Kidney tubule cell (primary cell): ENCODE measurements around the gene MGAT5.

Experiments used
- DNase-seq: peaks from one replicate; pipeline ENCODE4 v3.0.0-alpha.2; 2018; ENCODE audit warnings: low spot score

Gene MGAT5

GRCh38 chr2:134231965-134232340 is 21.9 kb upstream of the MGAT5 start:
- DNase-seq = peak; percentile 93

DNA sequence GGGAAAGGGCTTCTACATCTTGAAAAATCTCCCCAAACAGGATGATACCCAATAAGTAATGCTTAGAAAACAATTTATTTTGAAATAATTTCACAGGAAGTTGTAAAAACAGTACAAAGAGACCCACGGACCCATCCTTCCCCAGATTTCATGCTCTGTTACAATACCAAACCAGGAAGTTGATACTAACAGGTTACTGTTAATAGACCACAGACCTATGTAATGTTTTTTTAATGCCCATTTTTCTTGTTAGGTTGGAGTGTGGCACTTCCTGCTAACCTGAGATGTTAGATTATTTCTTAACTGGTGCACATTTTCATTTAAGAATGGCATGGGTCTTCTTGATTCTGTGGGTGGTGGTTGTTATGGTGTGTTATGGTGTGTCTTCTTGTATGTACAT is 21.4 kb upstream of the MGAT5 start:
- DNase-seq = peak; percentile 65

DNA sequence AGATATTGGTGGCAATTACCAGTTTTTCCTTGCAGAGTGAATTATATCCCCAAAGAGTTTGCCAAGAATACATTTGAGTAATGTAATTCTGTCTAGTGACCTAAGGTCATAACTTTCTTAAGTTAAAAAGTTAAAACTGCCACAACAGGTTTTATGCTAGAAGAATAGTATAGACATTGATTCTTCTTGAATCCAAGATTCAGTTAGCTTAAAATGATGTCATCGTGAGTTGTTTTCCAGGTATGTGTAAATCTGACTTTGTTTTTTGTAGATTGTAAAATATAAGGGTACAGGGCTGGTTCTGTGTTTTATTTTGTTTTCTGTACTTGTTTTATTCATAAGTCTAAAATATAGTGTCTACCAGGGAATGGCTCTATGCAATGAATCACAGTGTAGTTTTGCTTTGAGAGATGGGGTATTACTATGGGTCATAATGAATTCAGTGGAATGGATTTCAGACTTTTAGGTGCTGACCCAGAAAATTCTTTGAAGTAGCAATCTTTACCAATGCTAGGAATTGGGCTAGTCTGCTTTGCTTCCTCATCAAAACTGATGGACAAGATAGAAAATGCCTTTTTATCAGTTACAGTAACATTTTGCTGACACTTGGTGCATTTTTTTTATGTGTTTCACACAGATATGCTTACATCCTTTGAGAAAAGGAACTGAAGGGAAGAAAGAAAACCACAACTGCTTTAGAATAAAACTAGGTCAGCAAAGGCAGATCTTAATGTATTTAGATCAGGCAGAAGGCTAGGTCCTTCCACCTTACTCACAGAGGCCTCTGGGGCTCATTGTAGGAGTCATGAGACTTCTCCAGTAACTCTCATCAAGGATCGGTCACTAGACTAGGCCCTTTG is 20.8 kb upstream of the MGAT5 start:
- peak; percentile 42 for DNase-seq

DNA sequence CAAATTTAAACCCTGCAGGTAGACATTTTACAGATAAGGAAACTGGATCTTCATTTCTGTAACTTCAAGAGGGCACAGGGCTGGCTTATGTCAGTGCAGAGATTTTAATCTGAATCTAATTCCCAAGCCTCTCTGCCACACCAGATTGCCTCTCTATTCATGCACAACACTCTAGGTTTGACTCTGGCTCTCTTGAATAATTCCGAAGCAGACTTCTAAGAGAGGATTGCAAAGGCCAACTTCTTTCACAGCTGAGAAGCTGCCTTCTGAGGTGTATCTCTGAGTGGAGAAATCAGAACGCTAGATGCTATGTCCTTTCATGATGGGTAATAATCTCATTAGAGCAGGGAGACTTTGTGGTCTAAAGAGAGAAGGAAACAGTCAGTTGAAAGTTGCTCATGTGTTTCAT is 20.1 kb upstream of the MGAT5 start:
- peak; percentile 77 for DNase-seq

GRCh38 chr2:134234535-134234934 is 19.3 kb upstream of the MGAT5 start:
- DNase-seq = peak; percentile 48

DNA sequence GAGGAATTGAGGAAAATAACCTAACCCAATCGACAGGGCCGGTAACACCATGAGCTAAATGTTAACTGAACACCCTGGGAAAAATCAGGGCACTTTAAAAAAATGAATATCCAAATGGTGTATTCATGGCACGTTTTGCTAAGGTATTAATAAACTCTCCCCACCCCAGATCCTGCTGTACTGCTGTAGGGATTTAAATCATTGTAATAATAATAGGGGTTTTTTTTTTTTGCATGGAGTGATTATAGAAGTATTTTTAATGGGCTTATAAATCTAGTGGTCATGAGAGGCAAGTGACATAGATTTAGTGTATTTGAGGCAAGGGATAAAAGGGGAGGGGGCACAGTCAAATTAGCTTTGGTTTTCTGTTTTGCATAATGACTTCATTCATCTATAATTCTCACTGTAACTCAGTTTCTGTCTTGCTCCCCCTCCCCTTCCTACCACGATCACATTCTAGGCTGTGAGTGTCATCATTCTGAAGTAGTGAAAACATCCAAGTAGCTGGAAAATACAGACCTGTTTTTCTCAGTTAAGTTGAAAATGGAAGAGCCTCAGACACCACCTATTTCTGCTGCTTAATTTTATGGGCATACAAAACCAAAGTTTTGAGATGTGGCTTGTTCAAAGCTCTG is 18.2 kb upstream of the MGAT5 start:
- peak; percentile 57 for DNase-seq

DNA sequence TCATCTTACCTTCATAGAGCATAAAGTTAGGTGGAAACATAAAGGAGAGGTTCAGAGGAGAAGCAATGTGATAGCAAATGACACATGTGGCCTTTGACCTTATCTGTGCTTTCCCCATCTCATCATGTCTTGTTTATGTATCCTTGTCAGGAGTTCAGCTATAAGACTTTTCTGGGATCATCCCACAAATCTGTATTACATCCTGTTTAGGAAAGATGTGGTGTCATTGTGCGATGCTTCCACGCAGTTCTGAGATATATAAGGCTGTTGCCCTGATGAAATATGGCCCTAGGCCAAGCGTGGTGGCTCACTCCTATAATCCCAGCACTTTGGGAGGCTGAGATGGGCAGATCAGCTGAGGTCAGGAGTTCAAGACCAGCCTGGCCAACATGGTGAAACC is 15.5 kb upstream of the MGAT5 start:
- no peak for DNase-seq

- no peak for DNase-seq
These were observed 13.8 kb upstream of the MGAT5 start for GRCh38 chr2:134240061-134240460.

DNA sequence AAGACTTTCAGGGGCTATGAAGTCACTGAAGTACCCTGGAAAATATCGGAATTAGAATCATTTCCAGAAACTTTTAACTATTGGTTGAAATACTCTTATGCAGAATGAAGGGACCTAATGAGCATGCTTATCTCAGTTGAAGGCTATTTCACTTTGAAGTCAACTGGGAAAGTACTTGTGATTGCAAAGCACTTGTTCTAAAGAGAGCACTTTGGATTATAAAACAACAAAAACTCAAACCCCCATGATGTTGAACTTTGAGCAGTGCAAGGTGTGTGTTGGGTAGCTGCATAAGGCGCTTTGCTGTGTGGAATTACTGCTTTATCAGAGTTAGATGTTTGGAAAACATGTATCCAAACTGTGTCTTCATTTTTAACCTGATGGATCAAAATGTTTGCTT is 12.0 kb upstream of the MGAT5 start:
- DNase-seq = no peak

DNA sequence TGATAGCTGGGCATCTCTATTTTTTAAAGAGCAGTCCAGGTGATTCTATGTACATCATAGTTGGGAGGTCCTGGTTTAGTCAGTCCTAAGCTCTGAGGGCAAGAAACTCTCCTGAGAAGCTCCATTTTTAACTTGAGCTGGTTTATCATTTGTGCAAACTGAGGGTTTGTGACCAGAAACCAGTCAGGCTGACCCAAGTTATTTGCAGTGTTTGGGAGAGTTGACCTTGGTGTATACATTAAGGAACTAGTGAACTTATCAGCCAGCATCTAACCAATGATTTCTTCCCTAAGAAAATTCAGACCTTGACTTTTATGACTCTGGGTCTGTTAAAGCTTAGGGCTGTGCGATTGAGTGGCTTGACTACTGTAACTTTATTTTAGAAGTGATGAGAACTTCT is 10.6 kb upstream of the MGAT5 start:
- DNase-seq = no peak

DNA sequence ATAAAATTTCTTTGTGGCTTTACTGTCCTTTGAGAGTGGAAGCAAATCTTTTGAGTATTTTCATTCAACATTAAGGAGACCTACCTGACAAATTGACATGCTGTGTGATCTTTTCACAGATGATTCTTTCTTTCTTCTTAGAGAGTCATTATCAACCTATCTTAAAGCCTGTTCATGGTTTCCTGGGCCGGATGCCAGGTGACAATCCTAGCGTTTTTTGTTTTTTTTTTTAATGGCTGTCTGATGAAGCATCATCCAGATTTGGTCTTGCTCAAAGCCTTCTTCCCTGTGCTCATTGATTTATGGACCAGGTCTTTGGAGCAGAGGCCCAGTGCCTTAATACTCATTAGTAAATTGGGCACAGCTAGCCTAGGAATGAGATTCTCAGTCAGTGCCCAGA is 9.8 kb upstream of the MGAT5 start:
- DNase-seq = peak; percentile 41

DNA sequence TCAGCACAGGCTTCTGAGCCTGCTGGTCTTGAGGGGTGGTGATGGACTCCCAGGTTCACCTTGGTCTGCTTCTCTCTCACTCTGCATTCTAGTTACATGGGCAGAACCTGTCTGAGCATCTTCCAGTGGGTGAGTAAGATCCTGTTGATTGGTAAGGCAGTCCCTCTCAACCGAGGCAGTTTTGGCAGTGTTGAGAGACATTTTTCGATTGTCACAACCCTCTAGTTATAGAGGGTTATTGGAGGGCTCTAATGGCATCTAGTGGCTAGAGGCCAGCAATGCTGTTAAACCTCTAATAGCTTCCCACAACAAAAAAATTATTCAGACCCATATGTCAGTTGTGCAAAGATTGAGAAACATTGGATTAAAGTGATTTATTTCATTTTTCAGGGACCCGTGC is 9.3 kb upstream of the MGAT5 start:
- DNase-seq = no peak

DNA sequence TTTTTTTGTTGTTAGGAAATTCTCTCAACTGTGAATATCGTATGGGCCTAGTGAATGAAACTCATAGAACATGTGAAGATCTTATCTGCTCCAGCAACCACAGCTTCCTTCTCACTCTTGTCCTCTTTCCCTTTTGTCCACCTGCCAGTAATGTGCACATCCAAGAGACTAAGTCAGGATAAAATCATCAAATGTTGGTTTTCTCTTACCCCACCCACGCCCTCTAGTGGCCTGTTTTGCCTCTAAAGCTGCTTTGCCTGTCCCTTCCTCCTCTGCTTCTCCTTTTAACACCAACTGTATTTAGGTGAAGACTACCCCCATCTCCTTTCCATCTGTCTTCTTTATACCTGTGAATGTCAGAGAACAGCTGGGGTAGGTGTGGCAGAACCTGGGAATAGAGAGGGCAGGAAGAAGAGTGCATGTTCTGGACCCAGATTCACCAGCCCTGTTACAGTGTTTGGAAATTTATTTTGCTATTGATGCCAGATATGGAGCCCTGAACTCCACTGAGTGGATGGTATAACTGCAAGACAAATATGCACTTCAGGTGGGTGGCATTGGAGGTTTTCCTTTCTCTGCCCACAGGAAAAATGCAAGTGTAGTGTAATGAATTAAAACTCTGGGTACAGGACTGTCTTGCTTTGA is 8.4 kb upstream of the MGAT5 start:
- peak; percentile 64 for DNase-seq

- no peak for DNase-seq
These were observed 7.6 kb upstream of the MGAT5 start for GRCh38 chr2:134246154-134246874.

DNA sequence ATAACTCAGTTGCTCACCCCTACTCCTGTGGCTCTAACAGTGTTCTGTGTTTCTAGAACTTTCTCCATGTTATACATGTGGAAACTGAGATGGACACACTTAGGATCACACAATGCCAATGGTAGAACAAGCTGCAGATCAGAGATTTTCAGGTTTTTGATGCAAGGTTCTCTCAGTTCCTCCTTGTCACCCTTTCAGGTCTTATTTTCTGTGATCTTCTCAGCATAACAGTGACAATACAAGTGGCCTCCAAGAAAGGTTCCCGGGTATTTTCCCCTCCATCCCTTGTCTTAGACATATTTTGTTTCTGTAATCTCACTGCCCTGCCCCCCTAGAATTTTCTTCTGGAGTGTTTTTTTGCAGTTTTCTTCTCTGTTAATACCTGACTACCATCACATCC is 6.2 kb upstream of the MGAT5 start:
- no peak for DNase-seq

DNA sequence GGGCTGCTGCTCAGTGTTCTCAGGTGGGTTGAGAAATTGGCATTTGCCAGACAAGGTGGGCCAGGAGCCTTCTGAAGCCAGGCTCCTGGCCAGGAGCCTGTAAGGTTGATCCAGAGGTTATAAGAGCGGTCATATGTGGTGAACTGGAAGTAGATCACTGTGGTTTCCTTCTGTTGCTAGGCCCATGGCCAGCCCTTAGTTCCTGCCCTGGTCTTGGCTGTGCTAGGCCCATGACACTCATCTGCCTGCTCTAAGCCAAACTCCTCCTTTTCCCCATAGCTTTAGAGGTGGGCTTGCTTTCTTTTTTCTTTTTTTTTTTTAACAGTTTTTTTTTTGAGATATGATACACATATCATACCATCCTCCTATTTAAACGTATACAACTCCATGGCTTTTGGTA is 5.0 kb upstream of the MGAT5 start:
- no peak for DNase-seq

GRCh38 chr2:134249755-134250154 is 4.1 kb upstream of the MGAT5 start:
- no peak for DNase-seq

GRCh38 chr2:134250840-134251461 is 2.9 kb upstream of the MGAT5 start:
- no peak for DNase-seq

GRCh38 chr2:134252092-134252750 is 1.7 kb upstream of the MGAT5 start:
- DNase-seq = peak; percentile 44

GRCh38 chr2:134253117-134253704 is 661 bp upstream of the MGAT5 start:
- DNase-seq = no peak

GRCh38 chr2:134254824-134255223 is 952 bp downstream of the MGAT5 start:
- DNase-seq = no peak
